Activated effector memory CD4-positive, alpha-beta T cell treated with Interleukin-2 at 50 U/mL for 16 hours (primary cell): Measurements from ENCODE around the gene PRDM5.
"Not testable (repeated sequence)": the region's sequence is repeated elsewhere in the genome, so short reads cannot be mapped to it uniquely, and the experiment has no call there.

ENCODE experiments used
- DNase-seq: peaks from one replicate; pipeline ENCODE4 v3.0.0-alpha.2; 2020

PRDM5 gene

DNA sequence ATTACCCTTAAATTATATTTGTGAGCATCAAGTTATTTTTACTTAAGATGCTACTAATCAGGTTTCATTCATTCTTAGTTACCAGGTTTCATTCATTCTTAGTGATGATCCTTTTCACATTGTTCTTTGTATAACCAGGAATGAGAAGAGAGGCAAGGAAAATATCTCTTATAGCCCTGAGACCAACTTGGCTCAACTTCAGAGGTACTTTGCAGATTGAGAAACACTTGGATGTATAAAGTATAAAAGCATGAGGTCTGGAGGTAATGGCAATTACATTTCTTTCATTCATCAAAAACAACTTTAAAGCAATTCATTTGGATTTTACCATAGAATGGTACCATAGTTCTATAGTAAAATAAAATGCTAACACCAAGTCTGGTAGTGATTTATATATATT is 231.0 kb downstream of the PRDM5 start:
- DNase-seq, result no peak

DNA sequence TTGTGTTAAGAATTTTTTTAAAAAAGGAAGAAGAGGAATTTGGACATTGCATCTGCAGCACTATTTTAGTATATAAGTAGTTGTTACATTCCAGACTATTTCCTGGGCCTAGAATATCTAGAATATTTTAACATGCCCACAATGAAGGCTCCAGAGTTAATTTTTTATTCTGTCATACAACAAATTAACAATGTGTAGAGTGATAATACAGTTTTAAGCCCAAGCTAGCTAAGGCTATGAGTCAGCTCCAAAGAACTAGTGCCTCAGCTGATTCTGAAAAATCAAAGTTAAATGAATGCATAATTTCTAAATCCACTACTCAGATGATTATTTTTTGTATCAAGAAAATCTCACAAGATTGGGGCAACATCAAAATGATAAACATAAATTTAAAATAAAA is 231.4 kb downstream of the PRDM5 start:
- DNase-seq, result no peak

DNA sequence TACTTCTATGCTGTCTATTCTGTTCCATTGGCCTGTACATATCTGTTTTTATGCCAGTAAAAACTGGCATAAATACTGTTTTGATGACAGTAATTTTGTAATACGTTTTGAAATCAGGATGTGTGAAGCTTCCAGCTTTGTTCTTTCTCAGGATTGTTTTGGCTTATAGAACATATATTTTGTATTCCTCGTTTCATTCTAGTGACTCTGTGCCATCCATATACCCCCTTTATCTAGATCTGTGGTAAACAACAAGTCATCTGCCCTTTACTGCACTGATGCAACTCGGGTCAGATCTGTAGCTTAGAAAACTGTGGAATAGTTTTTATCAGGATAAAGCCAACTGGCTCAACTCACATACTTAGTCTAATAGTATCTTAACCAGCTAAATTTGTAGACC is 233.7 kb downstream of the PRDM5 start:
- DNase-seq, result no peak

DNA sequence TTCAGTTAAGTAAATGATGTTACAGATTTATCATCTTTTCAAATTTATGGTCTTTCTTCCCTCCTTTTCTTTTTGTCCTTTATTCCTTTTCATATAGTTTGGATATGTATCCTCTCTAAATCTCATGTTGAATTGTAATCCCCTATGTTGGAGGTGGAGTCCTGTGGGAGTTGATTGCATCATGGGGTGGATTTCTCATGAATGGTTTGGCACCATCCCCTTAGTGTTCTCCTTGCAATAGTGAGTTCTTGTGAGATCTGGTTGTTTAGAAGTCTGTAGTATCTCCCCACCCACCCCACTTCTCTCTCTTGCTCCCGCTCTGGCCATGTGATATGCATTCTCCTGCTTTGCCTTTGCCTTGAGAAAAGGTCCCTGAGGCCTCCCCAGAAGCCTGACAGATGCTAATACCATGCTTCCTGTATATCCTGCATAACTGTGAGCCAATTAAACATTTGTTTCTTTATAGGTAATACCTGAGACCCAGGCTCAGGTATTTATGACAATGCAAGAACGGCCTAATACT is 236.7 kb downstream of the PRDM5 start:
- DNase-seq, result no peak

DNA sequence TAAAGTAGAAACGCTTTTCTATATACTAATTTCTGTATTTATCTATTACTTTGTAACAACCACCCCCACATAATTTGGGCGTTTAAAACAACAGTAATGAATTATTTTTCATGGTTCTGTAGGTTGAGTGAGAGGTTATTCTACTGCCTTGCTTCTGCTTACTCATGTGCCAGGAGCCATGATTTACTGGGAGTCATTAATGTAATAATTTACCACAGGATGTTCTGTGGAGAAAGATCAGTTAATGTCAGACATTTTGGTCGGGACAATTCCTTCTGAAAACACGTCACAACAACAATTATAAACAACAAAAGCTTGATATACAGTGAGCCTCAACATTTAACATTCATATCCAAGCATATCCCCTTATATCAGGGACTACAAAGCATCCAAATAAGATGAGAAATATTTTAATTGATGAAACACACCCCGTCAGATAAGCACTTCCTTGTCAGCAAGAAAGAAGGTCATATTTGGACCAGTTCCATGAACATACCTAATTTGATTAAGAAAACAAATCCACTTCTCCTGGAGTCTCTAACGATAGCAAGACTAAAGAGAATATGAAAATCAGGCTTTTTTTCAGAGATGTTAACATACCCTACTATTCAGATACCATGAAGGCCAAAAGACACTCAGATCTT is 238.5 kb downstream of the PRDM5 start:
- DNase-seq, result no peak

DNA sequence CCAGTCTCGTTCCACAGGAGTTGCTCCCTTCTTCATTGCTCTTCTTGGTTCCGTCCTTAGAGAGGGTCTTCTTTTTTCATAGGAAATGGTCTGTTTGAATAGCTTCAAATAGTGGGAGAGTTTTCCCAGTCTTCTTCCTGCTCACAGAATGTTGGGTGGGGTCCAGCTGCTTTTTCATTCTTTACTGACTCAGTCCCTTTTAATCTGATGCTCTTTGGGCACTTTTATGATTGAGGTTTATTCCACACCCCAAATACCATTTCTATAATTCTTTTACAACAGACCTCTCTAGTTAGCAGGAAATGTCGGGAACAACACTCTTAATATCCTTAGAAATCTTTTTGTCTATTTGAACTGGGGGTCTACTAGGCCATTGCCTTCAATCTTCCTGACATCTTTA is 239.5 kb downstream of the PRDM5 start:
- DNase-seq, result no peak

DNA sequence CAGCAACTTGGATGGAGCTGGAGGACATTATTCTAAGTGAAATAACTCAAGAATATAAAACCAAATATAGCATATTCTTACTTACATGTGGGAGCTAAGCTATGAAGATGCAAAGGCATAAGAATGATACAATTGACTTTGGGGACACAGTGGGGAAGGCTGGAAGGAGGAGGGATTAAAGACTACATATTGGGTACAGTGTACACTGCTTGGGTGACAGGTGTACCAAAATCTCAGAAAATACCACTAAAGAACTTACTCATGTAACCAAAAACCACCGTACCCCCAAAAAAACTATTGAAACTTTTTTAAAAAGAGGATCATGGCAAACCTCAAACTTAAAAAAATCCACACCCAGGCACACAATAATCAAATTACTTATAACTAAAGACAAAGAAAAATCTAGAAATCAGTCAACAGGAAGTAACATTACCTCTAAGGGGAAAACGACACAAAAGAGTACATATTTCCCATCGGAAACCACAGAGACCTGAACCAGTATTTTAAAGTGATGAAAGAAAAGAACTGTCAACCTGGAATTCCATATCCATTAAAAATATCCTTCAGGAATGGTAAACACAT is 241.8 kb downstream of the PRDM5 start:
- no peak for DNase-seq

DNA sequence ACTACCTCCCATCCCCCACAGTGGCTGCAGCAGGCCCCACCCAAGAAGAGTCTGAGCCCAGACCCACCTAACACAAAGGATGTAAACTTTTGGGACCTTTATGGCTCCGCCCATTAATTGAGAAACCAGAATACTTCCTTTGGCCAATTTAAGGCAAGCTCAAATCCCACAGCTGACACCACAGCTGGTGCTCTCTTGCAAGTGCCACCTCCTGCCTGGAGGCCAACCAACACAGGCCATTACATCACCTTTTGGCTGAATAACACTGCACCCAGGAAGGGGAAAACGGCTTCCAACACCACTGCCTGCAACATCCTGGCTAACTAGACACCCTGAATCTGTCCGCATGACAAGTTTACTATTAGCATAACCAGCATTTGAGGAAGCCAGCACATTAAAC is 248.8 kb downstream of the PRDM5 start:
- no peak for DNase-seq

DNA sequence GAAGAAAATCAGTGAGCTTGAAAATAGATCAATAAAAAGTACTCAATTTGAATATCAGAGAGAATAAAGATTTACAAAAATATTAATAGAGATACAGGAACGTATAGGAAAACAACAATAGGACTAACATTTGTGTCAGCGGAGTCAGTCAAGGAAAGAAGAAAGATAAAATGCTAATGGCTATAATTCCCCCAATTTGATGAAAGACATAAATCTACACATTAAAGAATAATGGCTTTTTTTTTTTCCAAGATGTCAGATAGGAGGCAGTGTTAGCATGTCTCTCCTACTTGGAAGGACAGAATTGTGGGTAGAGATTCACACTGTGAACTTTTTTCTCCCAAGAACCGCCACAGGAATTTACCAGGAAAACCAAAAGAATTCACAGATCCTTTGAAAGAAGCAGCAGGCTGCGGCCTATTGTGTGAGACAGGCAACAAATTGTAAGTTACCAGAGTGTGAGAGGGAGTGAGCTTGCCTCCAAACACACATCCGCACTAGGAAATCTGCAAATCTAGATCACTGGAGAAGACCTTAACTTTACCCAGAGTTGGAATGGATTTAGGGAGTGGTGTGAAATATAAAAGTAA is 249.9 kb downstream of the PRDM5 start:
- no peak for DNase-seq

DNA sequence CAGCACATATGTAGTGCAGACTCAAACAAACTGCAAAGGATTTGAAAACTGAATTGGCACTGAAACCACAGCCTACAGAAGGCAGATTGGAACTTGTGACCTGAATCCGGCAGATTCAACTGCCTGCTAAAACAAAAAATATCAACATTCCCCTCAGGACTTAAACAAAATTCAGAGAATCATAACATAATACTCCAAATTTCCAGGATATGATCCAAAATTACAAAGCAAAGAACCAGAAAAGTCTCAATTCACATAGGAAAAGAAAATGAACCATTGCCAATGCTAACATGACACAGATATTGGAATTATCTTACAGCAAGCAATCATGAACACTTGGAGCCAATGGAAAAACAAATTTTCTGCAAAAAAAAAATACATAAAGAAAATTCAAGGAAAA is 250.4 kb downstream of the PRDM5 start:
- DNase-seq, result no peak

DNA sequence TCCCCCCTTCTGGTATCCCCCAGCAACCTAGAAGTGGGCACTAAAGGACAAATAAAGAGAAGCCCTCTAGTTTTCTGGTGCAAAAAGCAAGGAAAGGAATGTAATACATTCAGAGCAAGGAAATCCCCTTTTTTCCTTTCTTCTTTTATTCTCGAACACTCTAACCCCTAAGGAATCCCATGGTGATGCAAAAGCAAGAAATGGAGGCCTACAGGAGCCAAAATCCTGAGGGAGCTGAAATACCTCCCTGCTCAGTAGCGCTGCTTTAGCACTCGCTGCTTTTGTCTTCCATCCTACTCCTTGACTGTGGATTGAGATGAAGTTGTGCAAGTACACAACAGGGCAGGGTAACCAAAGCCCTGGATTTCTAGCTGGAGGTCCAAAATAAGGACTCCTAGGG is 251.0 kb downstream of the PRDM5 start:
- DNase-seq, result no peak

DNA sequence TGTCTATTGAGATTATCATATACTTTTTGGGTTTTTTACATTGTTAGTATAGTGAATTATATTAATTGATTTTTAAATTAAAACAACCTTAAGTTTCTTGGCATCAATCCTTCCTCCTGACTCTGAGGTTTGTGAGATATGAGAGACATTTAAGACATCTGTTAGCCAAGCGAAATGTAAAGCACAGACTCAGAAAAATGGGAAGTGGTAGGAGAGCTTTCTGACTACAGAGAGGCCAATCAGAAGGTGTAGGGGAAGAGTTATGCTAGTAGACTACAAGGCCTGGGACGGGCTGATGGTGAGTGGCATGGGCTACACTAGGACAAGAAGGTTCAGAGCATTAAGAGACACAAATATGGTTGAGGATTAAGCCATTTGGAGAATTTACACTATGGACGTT is 255.4 kb downstream of the PRDM5 start:
- DNase-seq, result no peak

DNA sequence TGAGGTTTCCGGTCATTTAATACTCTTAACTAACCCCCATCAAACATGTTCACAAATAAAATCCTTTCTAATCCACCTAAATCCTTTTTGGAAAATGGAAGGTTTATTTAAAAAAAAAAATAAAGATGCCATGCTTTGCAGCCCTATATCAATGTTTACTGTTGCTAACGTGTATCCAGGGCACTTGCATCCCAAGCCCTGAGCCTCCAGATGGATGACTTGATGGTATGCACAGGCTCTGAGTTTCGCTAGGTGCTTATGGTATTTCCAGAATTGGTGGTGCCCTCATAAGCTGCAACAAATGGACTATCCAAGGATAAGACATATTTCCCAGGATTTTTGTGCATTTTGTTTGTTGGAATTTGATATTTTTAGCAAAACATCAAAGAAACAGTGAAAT is 257.7 kb downstream of the PRDM5 start:
- no peak for DNase-seq

DNA sequence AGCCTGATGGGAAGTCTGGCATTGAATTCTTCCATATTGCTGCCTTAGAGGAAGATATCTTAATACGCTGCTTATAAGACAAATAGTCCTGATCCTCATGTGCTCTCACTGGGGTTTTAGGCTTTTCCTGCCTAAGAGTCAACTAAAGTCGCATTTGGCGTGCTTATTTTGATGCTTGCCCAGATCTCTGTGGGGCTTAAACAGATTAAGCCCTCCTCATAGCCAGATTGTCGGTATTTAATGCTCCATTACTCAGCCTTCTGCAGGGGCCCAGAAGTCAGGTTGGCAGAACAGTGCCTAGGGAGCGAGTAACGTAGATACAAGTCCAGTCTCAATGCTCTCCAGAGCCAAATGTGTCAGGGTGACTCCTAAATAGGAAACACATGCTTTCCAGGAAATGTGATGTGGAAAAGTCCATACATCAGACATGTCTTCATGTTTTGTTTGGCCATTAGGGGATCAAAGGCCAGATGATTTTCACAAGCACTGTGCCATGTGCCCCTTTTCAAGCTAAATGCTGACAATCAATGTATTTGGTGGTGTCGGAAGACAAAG is 262.8 kb downstream of the PRDM5 start:
- no peak for DNase-seq

DNA sequence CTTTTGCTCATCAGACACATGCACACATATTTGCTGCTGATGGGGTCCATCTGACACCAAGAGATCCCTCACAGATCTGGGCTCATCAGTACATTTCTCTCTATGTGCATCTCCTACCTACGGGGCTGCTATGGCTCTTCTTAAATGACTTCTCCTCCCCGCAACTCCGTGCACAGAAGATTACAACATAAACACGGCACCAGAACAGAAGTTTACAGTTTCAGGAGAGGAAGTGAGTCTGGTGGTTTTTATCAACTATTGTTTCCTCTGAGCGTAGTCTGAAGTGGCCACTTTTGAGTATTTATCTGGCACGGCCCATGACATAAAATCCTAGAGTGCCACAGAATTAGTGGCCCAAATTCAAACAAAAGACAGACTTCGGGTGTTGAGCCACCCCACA is 263.8 kb downstream of the PRDM5 start:
- DNase-seq, result no peak

DNA sequence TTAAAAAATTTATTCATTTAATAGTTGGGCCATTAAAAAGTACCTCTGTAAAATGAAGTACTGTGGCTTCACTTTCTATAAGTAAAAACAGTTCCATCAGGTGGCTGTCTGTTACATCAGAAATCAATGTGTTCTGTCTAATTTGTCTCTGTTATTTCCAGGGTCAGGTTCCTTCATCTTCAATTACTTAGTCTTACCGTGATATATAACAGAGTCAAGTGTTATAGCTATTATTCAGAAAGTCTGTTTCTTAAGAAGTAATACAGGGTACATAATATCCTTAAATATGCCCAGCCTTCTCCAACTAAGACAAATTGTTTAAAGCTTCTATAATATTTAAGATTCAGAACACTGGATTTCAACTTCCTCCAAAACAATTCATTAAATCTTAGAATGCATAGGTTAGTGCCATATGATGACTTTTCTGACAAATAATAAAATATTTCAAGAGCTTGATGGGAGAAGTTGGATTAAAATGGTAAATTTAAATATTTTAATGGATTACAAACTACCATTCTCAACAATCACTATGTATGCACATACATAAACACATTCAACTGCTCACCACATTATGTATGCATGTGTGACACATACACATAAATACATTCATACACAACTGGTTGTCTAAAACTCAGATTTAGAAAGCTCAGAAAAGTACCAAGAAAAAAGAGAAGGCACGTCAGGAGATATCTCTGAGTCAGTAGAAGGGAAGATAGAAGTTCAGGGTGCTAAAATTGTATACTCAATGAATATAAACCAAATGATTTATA is 268.5 kb downstream of the PRDM5 start:
- DNase-seq, result no peak

DNA sequence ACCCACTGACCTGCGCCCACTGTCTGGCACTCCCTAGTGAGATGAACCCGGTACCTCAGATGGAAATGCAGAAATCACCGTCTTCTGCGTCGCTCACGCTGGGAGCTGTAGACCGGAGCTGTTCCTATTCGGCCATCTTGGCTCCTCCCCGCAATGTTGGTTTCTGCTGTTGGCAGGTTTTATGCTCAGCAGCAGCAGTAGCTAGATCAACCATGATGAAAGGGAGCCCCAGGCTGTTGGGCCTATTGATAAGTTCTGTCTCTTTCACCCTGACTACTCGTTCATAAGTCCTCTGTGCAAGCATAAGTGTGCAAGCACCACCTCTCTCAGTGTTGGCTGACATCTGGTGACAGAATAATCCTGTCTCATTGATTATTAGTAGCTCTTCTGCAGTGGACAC is 274.2 kb downstream of the PRDM5 start:
- DNase-seq, result not testable (repeated sequence)
